GM18951 (cell line): ENCODE data around the gene MRPS7.
A peak's percentile ranks its signal among the peaks of the same experiment; 100 is the strongest.

Experiments
- POLR2A ChIP-seq: IDR thresholded peaks from 4 replicates; pipeline ENCODE4 v1.6.1; 2011; ENCODE audit warnings: mild to moderate bottlenecking; ENCODE audit not compliant: insufficient read length, insufficient read depth; ENCODE audit errors: extremely low read depth
- in situ Hi-C: fragments of 300-500 bp; cut with MboI; formaldehyde crosslinking; loops from one replicate; pipeline ENCODE4 v1.12.0; 2022; ENCODE audit warnings: low sequenced_read_pairs, mixed read lengths, inconsistent platforms; ENCODE audit not compliant: unreplicated experiment

MRPS7 gene

DNA sequence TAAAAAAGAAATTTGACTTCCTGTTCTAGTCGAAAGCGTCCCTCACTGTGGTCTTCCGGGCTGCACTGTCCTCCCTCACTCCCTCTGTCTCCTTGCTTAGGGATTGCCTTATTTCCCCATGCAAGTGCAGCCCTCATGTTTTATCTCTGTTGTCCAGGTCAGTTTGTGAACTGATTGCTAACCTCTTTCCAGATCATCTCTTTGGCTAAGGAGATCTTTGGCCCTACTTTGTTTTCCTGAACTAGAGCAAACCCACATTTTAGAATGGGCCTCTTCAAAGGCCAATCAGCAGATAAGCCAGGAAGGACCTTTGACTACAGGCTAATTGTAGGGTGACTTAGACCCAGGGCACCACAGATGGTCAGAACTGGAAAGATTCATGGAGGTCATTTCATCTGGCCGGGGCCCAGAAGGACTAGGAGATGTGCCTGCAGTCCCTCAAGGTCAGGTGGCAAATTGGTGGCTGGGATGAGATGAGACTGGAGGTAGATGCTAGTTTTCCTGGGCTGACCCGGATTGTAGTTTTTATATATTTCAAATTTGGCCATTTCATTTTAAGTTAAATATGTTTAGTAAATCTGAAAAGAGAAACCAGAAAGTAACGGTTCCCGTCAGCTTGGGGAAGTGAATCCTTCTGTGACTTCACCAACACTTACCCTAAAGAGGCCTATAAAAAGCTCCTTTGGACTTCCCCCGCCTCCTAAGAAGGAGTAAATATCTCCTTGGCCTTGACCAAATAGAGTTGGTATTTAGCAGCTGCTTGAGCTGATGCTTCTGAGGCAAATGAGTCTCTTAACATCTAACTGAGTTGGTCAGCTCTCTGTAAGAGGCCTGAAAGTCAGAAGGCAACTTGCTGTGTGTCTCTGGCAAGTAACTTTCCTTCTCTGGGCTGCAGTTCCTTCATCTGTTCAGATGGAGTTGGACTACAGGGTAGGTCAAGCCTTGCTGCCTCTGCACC lies 33.8 kb downstream of the MRPS7 start:
- TF ChIP-seq POLR2A = peak; percentile 66
- in situ Hi-C loops = no loop called here

DNA sequence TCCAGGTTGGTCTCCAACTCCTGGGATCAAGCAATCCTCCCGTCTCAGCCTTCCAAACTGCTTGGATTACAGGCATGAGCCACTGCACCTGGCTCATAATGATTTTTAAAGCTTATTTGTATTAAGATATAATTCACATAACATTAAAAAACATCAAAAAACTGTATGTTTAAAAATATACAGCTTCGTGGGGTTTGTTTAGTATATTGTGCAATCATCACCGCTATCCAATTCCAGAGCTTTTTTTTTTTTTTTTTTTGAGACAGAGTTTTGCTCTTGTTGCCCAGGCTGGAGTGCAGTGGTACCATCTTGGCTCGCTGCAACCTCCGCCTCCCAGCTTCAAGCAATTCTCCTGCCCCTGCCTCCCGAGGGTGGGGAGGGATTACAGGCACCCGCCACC lies 38.6 kb downstream of the MRPS7 start:
- in situ Hi-C loops = no loop called here
- no peak for TF ChIP-seq POLR2A

DNA sequence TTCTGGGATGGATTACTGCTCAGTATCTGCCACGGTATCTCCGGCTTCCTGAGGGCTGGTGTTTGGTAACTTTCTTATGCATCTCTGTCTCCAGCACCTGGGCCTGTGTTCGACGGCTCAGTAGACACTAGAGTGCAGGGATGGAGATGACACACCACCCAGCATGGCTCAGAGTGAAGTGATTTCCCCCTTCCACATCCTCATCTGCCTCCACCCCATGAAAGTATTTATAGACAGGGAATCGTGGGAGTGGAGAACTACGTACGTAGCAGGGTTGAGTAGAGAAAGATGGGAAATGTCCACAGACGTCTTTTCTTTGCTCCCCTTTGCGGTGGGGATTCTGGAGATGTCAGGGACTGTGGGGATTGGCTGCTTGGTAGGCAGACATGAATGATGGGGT lies 39.4 kb downstream of the MRPS7 start:
- in situ Hi-C loops = no loop called here
- TF ChIP-seq POLR2A = no peak

DNA sequence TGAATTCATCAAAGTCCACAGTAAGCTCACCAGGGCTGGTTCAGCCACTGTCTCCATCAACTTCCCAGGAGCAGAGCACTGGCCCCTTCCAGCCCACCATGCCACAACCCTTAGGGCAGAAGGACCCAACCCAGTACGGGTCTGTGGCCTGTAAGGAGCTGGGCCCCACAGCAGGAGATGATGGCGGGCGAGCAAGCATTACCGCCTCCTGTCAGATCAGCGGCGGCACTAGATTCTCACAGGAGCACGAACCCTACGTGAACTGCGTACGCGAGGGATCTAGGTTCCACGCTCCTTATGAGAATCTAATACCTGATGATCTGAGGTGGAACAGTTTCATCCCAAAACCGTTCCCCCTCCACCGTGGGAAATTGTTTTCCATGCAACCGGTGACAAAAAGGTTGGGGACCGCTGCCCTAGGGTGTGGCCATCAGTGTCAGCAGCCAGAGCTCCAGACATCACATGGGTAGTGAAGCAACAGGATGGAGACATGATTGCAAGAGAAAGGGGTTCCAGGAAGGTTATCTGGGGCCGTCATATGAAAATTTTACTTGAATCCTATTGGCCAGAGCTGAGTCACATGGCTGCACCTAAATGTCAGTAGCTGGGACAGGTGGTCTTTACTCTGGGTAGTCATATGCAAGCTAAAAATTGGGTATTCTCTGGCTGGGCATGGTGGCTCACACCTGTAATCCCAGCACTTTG lies 40.0 kb downstream of the MRPS7 start:
- TF ChIP-seq POLR2A = no peak
- in situ Hi-C loops = no loop called here

DNA sequence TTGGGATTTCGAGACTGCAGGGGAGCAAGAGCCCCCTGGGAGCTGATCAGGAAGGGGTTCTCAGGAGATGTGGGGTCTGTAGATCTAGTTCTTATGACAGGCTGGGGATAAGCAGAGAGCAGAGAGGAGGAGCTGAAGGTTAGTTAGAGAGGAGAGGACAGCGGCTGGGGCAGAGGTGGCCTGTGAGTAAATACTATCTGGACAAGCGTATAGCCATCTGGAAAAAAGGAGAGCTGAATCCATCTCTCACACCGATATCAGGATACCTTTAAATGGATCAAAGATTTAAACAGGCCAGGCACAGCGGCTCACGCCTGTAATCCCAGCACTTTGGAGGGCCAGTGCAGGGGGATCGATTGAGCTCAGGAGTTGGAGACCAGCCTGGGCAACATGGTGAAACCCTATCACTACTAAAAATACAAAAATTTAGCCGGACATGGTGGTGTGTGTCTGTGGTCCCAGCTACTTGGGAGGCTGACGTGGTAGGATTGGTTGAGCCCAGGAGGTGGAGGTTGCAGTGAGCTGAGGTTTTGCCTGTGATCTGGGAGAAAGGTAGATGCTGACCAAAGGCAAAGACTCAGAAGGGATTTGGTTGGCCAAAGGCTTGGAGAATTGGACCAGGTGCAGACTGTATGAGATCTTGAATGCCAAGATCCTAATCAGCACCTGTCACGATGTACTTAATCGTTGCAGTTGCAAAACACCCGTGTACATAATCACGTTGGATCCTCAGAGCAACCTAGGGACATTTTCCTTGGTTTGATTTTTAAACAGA lies 46.5 kb downstream of the MRPS7 start:
- no peak for TF ChIP-seq POLR2A
- in situ Hi-C loops = no loop called here

DNA sequence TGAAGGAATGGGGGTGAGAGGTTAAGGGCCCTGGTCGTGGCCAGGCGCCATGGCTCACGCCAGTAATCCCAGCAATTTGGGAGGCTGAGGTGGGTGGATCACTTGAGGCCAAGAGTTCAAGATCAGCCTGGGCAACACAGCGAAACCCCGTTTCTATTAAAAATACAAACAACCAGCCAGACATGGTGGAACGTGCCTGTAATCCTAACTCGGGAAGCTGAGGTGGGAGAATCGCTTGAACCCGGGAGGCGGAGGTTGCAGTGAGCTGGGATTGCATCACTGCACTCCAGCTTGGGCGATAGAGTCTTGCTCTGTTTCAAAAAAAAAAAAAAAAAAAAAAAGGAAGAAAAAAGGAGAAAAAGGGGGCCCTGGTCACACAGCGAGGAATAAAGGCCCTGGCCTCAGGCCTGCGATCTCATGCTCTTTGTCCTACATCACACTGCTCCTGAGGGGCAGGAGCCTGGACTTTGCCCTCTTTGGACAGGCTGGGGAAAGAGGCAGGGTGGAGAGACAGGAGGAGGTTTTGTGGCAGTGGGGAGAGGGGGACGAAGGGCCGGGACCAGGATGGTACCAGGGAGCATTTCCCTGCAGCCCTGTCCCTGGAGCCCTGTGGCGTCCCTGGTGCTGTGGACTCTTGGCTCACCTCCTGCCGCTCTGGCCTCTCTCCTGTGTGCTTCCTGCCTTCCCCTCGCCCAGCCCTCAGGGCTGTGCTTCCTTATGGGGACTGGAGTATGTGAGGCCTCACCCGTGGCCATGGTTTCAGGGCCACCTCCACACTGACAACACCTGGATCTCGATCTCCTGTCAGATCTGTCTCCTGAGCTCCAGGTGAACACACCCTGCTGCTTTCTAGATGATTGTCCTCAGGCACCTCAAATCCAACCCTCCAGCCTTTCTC lies 47.3 kb downstream of the MRPS7 start:
- in situ Hi-C loops = no loop called here
- no peak for TF ChIP-seq POLR2A

DNA sequence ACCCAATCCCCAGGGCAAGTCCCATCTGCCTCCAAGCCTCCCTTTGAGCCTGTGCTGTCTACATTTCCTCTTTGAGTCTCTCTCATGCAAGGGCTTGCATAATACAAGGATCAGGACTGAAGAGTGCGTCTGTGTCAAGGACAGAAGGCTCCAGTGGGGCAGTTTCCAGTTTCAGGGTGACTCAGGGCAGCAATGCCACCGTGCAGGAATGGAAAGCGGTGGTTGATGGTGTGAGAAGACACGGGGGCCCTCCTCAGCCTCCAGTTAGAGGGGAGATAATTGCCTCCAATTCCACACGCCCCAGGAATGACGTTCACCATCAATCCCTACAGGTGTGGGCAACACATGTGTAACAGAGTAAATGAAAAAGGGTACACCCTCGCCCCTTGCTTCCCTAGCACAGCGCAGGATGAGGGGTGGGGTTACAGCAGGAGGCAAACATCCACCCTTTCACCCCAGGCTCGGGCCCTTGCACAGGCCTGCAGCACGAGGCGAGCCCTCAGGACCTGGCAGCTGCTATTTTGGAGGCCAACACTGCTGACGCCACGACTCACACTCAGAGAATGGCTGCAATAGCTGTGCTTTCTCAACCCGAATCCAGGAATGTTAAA lies 52.4 kb downstream of the MRPS7 start:
- TF ChIP-seq POLR2A = no peak
- in situ Hi-C loops = no loop called here

DNA sequence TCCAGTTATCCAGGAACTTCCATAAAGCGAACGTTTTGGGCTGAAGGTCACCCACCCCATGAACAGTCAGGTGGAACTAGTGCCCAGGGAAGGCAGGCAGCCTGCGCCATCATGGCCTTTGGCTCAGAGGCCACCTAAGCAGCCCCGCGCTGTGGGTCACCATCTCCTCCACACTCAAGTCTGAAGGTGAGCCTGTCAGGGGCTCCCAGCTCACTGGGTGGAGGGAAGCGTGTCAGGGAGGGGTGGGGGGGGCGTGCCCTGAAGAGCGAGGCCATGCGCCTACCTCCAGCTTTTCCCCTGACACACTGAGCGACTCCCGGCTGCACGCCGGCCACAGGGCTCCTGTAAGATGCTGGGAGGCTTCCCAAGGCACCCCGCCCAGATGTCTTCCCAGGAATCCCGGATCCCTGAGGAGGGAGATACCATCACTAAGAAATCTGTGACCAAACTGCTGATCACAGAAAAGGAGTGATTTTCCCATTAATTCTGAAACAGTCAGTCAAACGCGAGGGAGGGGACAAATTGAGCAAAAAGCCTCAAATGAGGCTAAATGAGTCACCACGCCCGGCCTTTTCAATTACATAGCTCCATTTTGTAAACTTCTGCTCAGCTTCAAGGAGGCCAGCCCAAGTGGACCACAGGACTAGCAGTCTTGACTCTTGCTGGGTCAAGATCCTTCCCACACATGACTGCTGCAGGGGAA lies 54.0 kb downstream of the MRPS7 start:
- in situ Hi-C loops = no loop called here
- no peak for TF ChIP-seq POLR2A
